HG02870 (cell line): ENCODE measurements around the gene DDI1.

Source experiments
- ATAC-seq: cut with Tn5 transposase; IDR thresholded peaks from one replicate; pipeline ENCODE4 v1.9.1; 2021; ENCODE audit warnings: mild to moderate bottlenecking, moderate library complexity; ENCODE audit not compliant: unreplicated experiment

DDI1 gene

GRCh38 chr11:104075706-104076105 lies 39.3 kb downstream of the DDI1 start:
- ATAC-seq: no peak

GRCh38 chr11:104076455-104076854 lies 40.0 kb downstream of the DDI1 start:
- no peak for ATAC-seq

GRCh38 chr11:104078245-104078644 lies 41.8 kb downstream of the DDI1 start:
- no peak for ATAC-seq

GRCh38 chr11:104078995-104079394 lies 42.6 kb downstream of the DDI1 start:
- no peak for ATAC-seq

- no peak for ATAC-seq
Measured at GRCh38 chr11:104086621-104087020, 50.2 kb downstream of the DDI1 start.
